IMR-90 (cell line): ENCODE data around the gene PPP1R13B. TPM values are rescaled to one million over a fixed set of nuclear protein-coding genes. Genes with fewer than 3 reads are reported as not detected.

Source experiments
- ATAC-seq: fragments of 200-7000 bp; cut with Tn5 transposase; 2 replicates; pipeline ENCODE4 v1.9.1; 2020; ENCODE audit warnings: low read depth, mild to moderate bottlenecking, moderate library complexity
- BruUV-seq: library from RNA; stranded (reverse); fragments of 400-500 nt; replicated peaks from 2 replicates; lab custom pipeline; 2021; lab: Mats Ljungman, UMichigan
- CTCF ChIA-PET: fragments of 300-600 bp; formaldehyde crosslinking; extraction: SDS; loops from one replicate; lab custom pipeline; 2021; ENCODE audit warnings: antibody characterized with exemption; lab: Yijun Ruan, JAX
- POLR2A ChIA-PET: fragments of 300-600 bp; sonication (Branson Sonifier 250); formaldehyde crosslinking; loops from one replicate; lab custom pipeline; 2022; ENCODE audit warnings: antibody characterized with exemption; ENCODE audit not compliant: unreplicated experiment; lab: Charles Lee
- DNase-seq: peaks from one replicate; pipeline ENCODE4 v3.0.0; 2013
- H2AFZ ChIP-seq: replicated peaks from 2 replicates; pipeline ENCODE3; 2013; ENCODE audit warnings: low read length, mild to moderate bottlenecking; ENCODE audit not compliant: poor library complexity
- H2AK5ac ChIP-seq: 2 replicates; pipeline ENCODE4 v1.6.1; 2013; ENCODE audit warnings: low read depth, low read length, inconsistent platforms
- H2AK9ac ChIP-seq: replicated peaks from 2 replicates; pipeline ENCODE3; 2013; ENCODE audit warnings: mild to moderate bottlenecking, low read depth, low read length, moderate library complexity; ENCODE audit not compliant: poor library complexity
- H2BK120ac ChIP-seq: 2 replicates; pipeline ENCODE4 v1.6.1; 2013; ENCODE audit warnings: low read depth, low read length, inconsistent platforms
- H2BK15ac ChIP-seq: 3 replicates; pipeline ENCODE4 v1.6.1; 2013; ENCODE audit warnings: low read depth, low read length, inconsistent platforms
- H2BK20ac ChIP-seq: 2 replicates; pipeline ENCODE4 v1.6.1; 2013; ENCODE audit warnings: low read depth, mild to moderate bottlenecking, inconsistent platforms, low read length, moderate library complexity
- H2BK5ac ChIP-seq: 2 replicates; pipeline ENCODE4 v1.6.1; 2013; ENCODE audit warnings: mild to moderate bottlenecking, low read depth, low read length, inconsistent platforms; ENCODE audit not compliant: poor library complexity, severe bottlenecking
- H3K14ac ChIP-seq: replicated peaks from 2 replicates; pipeline ENCODE4 v1.6.1; 2013; ENCODE audit warnings: low read depth, low read length, inconsistent platforms
- H3K18ac ChIP-seq: 2 replicates; pipeline ENCODE4 v1.6.1; 2013; ENCODE audit warnings: low read depth, low read length, control low read depth
- H3K23ac ChIP-seq: 2 replicates; pipeline ENCODE4 v1.6.1; 2013; ENCODE audit warnings: low read depth, low read length, inconsistent platforms
- H3K27ac ChIP-seq: 2 replicates; pipeline ENCODE4 v1.5.1; 2013; ENCODE audit warnings: mild to moderate bottlenecking, control low read depth, low read length; ENCODE audit not compliant: insufficient read depth
- H3K27me3 ChIP-seq: 2 replicates; pipeline ENCODE4 v1.6.1; 2013; ENCODE audit warnings: low read length; ENCODE audit not compliant: control insufficient read depth, insufficient read depth
- H3K36me3 ChIP-seq: 2 replicates; pipeline ENCODE4 v1.6.1; 2013; ENCODE audit warnings: low read length, mixed read lengths; ENCODE audit not compliant: control insufficient read depth, insufficient read depth
- H3K4ac ChIP-seq: 2 replicates; pipeline ENCODE4 v1.6.1; 2013; ENCODE audit warnings: low read depth, low read length, inconsistent platforms
- H3K4me1 ChIP-seq: 2 replicates; pipeline ENCODE4 v1.6.1; 2013; ENCODE audit warnings: low read length, mixed read lengths; ENCODE audit not compliant: control insufficient read depth, insufficient read depth
- H3K4me2 ChIP-seq: 2 replicates; pipeline ENCODE4 v1.6.1; 2013; ENCODE audit warnings: low read depth, mild to moderate bottlenecking, control low read depth, low read length, moderate library complexity
- H3K4me3 ChIP-seq: 2 replicates; pipeline ENCODE4 v1.5.1; 2013; ENCODE audit warnings: low read depth, mild to moderate bottlenecking, control low read depth, low read length, moderate library complexity; ENCODE audit not compliant: insufficient read depth
- H3K56ac ChIP-seq: 2 replicates; pipeline ENCODE4 v1.6.1; 2013; ENCODE audit warnings: low read length, inconsistent platforms; ENCODE audit not compliant: insufficient read depth; ENCODE audit errors: extremely low read depth
- H3K79me1 ChIP-seq, 2 experiments: 2 replicates each; pipeline ENCODE4 v1.6.1; 2013; ENCODE audit warnings: low read length in 2 of 2, inconsistent platforms in 1 of 2, low read depth in 1 of 2
- H3K9ac ChIP-seq: 2 replicates; pipeline ENCODE4 v1.6.1; 2013; ENCODE audit warnings: low read depth, low read length, control low read depth
- H3K9me1 ChIP-seq: 2 replicates; pipeline ENCODE4 v1.6.1; 2013; ENCODE audit warnings: low read length, inconsistent platforms; ENCODE audit not compliant: insufficient read depth
- H3K9me3 ChIP-seq: 2 replicates; pipeline ENCODE4 v1.6.1; 2013; ENCODE audit warnings: low read length; ENCODE audit not compliant: control insufficient read depth, insufficient read depth
- H4K20me1 ChIP-seq: 2 replicates; pipeline ENCODE4 v1.6.1; 2013; ENCODE audit warnings: low read length, inconsistent platforms; ENCODE audit not compliant: insufficient read depth
- H4K5ac ChIP-seq: 2 replicates; pipeline ENCODE4 v1.6.1; 2013; ENCODE audit warnings: mild to moderate bottlenecking, low read depth, low read length, control low read depth
- H4K8ac ChIP-seq, 2 experiments: 2 replicates each; pipeline ENCODE4 v1.6.1; 2013; ENCODE audit warnings: low read depth in 2 of 2, low read length in 2 of 2, control low read depth in 1 of 2, inconsistent platforms in 1 of 2
- H4K91ac ChIP-seq: 2 replicates; pipeline ENCODE4 v1.6.1; 2013; ENCODE audit warnings: low read depth, low read length, inconsistent platforms; ENCODE audit not compliant: insufficient read depth
- BHLHE40 ChIP-seq: fragments of 150-350 bp; IDR thresholded peaks from 2 replicates; pipeline ENCODE4 v1.6.1; 2016; ENCODE audit warnings: mild to moderate bottlenecking, low read depth, low read length
- CEBPB ChIP-seq: IDR thresholded peaks from 2 replicates; pipeline ENCODE4 v1.6.1; 2012; ENCODE audit warnings: low read depth, low read length, improper control_type of control experiment
- CTCF ChIP-seq: conservative IDR thresholded peaks from 2 replicates; pipeline ENCODE4 v1.5.1; 2012; ENCODE audit warnings: mild to moderate bottlenecking, low read depth, low read length, improper control_type of control experiment
- ELK1 ChIP-seq: fragments of 150-350 bp; IDR thresholded peaks from 2 replicates; pipeline ENCODE4 v1.6.1; 2016; ENCODE audit warnings: low read depth, mild to moderate bottlenecking, low read length, moderate library complexity, borderline replicate concordance
- MAFK ChIP-seq: IDR thresholded peaks from 2 replicates; pipeline ENCODE4 v1.6.1; 2012; ENCODE audit warnings: low read depth, low read length, improper control_type of control experiment
- MAZ ChIP-seq: IDR thresholded peaks from 2 replicates; pipeline ENCODE4 v1.6.1; 2012; ENCODE audit warnings: low read depth, mild to moderate bottlenecking, low read length, improper control_type of control experiment, moderate library complexity, borderline replicate concordance
- MXI1 ChIP-seq: IDR thresholded peaks from 2 replicates; pipeline ENCODE4 v1.6.1; 2012; ENCODE audit warnings: low read depth, mild to moderate bottlenecking, low read length, moderate library complexity, borderline replicate concordance
- NFE2L2 ChIP-seq: fragments of 150-350 bp; IDR thresholded peaks from 2 replicates; pipeline ENCODE4 v1.6.1; 2016; ENCODE audit warnings: low read depth, mild to moderate bottlenecking, low read length
- RCOR1 ChIP-seq: IDR thresholded peaks from 2 replicates; pipeline ENCODE4 v1.6.1; 2012; ENCODE audit warnings: mild to moderate bottlenecking, low read length, improper control_type of control experiment; ENCODE audit not compliant: insufficient replicate concordance
- RFX5 ChIP-seq: IDR thresholded peaks from 2 replicates; pipeline ENCODE4 v1.8.0; 2012; ENCODE audit warnings: low read depth, mild to moderate bottlenecking, low read length, moderate library complexity
- SMC3 ChIP-seq: fragments of 150-350 bp; IDR thresholded peaks from 2 replicates; pipeline ENCODE4 v1.6.1; 2016; ENCODE audit warnings: low read depth, mild to moderate bottlenecking, antibody characterized with exemption, low read length, moderate library complexity
- USF2 ChIP-seq: fragments of 150-350 bp; IDR thresholded peaks from 2 replicates; pipeline ENCODE4 v1.6.1; 2017; ENCODE audit warnings: mild to moderate bottlenecking, antibody characterized with exemption, low read length, low read depth
- WGBS, 2 experiments: methylation state at CpG; one replicate each; pipeline versions ENCODE4 v1.1.5 to v1.1.7; 2013; ENCODE audit warnings: missing lambda C conversion rate in 2 of 2; ENCODE audit not compliant: insufficient read length in 1 of 2; ENCODE audit errors: extremely low coverage in 2 of 2; 5-methylcytosine and 5-hydroxymethylcytosine counted together
- dilution Hi-C: fragments of 300-500 bp; cut with HindIII; formaldehyde crosslinking; loops from one replicate; pipeline ENCODE4 v1.14.3; 2018; ENCODE audit warnings: low sequenced_read_pairs; ENCODE audit not compliant: unreplicated experiment
- in situ Hi-C: fragments of 300-500 bp; cut with MboI; formaldehyde crosslinking; loops from 3 replicates; pipeline ENCODE4 v1.14.3; 2019; ENCODE audit warnings: low sequenced_read_pairs, inconsistent platforms, mixed read lengths
- intact Hi-C: fragments of 100-400 bp; cut with micrococcal nuclease; formaldehyde crosslinking; loops from 2 replicates; pipeline ENCODE4 v1.10.0; 2022
- polyA plus RNA-seq, 3 experiments: library from polyadenylated mRNA; depleted of rRNA; stranded (reverse); fragments of >200 nt; gene quantifications; 2 replicates each; pipeline ENCODE4 v1.2.3, GENCODE V29; 2012; ENCODE audit warnings: low replicate concordance in 1 of 3
- total RNA-seq: library from RNA; depleted of rRNA; stranded (reverse); fragments of >200 nt; gene quantifications from 2 replicates; pipeline ENCODE4 v1.2.3, GENCODE V29; 2012

Gene PPP1R13B
- total and polyA plus RNA-seq, 2 of the 4 experiments (the other 2 are of a cell fraction), result 1.6 to 2.8 TPM

DNA sequence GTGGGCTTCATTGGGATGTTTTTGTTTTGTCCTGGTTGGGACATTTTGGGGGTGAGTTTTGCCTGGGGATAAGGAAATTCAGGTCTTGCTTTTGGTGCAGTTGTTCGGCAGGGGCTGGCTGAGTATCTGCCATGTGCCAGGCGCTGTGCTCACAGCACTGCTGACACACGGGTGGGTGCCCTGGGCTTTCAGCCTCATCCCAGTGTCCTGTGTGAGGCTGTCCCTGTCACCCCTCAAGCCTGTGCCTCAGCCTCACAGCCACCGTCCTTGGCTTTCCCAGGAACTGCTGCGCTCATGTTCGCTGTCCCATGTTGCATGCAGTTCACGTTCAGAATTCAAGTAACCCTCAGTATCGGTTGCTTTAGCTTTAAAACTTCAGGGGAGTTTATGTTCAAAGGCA, 157.0 kb downstream of the PPP1R13B start:
- WGBS, 2 experiments, result no CpG with 5 or more reads among the region's 8 CpGs
- TF ChIP-seq MAZ (no peak), MXI1 (no peak), CTCF (no peak), ELK1 (no peak), SMC3 (no peak), MAFK (no peak), USF2 (no peak), NFE2L2 (no peak), RCOR1 (no peak), BHLHE40 (no peak), CEBPB (no peak), RFX5 (no peak)
- CTCF ChIA-PET, result no interaction called here

More for the DNA sequence above, 157.0 kb downstream of the PPP1R13B start:
- Histone ChIP-seq H2AK5ac (no peak overlapping the region), H3K9me1 (peaks cover 8% of the 10 kb centered on the region; the same call in 1 of the 2 replicates), H3K27me3 (no peaks in the 10 kb centered on the region), H3K4ac (no peak overlapping the region), H2BK20ac (no peak overlapping the region), H2AFZ (no peak overlapping the region), H2BK5ac (no peak overlapping the region), H3K4me3 (no peak overlapping the region), H3K27ac (no peak overlapping the region), H3K79me1 (peaks cover 35 to 73% of the 10 kb centered on the region in 2 experiments), H4K91ac (no peak overlapping the region), H3K9ac (no peak overlapping the region), H3K14ac (no peak overlapping the region), H3K4me1 (peaks cover 5% of the 10 kb centered on the region), H2BK15ac (no peak overlapping the region), H3K56ac (0 out of 2 replicates have a peak overlapping the region, but pooled peaks have one; percentile 3), H4K5ac (no peak overlapping the region), H3K18ac (no peak overlapping the region), H4K20me1 (peaks cover 48% of the 10 kb centered on the region), H3K23ac (0 out of 2 replicates have a peak overlapping the region, but pooled peaks have one; percentile 16), H3K4me2 (no peak overlapping the region), H4K8ac (no peak overlapping the region), H2BK120ac (no peak overlapping the region), H3K9me3 (no peaks in the 10 kb centered on the region), H2AK9ac (no peak overlapping the region), H3K36me3 (peaks cover 53% of the 10 kb centered on the region)
- POLR2A ChIA-PET, result no interaction called here
- ATAC-seq (no peak), DNase-seq (no peak)
- in situ Hi-C loops (no loop called here), dilution Hi-C loops (no loop called here), intact Hi-C loops (no loop called here)
- BruUV-seq, result no TSS peak
